H1 (cell line): ENCODE data around the gene AIM2. TPM values are rescaled to one million over a fixed set of nuclear protein-coding genes. Genes with fewer than 3 reads are reported as not detected.

Experiments used
- NANOG ChIP-seq: IDR thresholded peaks from 2 replicates; pipeline ENCODE4 v1.6.1; 2011; ENCODE audit warnings: low read length, low read depth, mild to moderate bottlenecking, inconsistent platforms; ENCODE audit not compliant: insufficient read depth, poor library complexity, severe bottlenecking
- SP1 ChIP-seq: IDR thresholded peaks from 2 replicates; pipeline ENCODE4 v1.6.1; 2011; ENCODE audit warnings: low read depth, low read length
- TAF1 ChIP-seq: IDR thresholded peaks from 2 replicates; pipeline ENCODE4 v1.6.1; 2011; ENCODE audit warnings: mild to moderate bottlenecking, low read depth, low read length
- ZNF274 ChIP-seq: IDR thresholded peaks from 2 replicates; pipeline ENCODE4 v1.7.0; 2012; ENCODE audit warnings: low read length, borderline replicate concordance; ENCODE audit errors: extremely low read depth
- polyA plus RNA-seq, 7 experiments: library from polyadenylated mRNA; depleted of rRNA in 3 of 7; stranded (reverse) in 5 of 7; unstranded in 2 of 7; fragments of >200 nt in 5 of 7; fragments of 200-250 nt in 2 of 7; gene quantifications; 1 replicate in 5 of 7; 2 replicates in 1 of 7; 4 replicates in 1 of 7; pipeline versions ENCODE4 v1.2.1 to v1.2.3, GENCODE V29; 2011 to 2013; ENCODE audit warnings: missing spikeins in 2 of 7, mixed read lengths in 2 of 7
- total RNA-seq: library from RNA; stranded (reverse); fragmentation: NEBNext Ultra II Directional; extraction: Animal tissue kit (Norgen Biotek cat#: 25700); gene quantifications from 2 replicates; pipeline ENCODE4 v1.2.1, GENCODE V29; 2021
- TF ChIP-seq, protein P1 (sequence below): fragments of 300-600 bp; sonication (generic); IDR thresholded peaks from 2 replicates; pipeline ENCODE4 v1.7.1; 2012; ENCODE audit warnings: low read length, moderate library complexity, mild to moderate bottlenecking, inconsistent platforms; ENCODE audit not compliant: insufficient replicate concordance

The AIM2 gene
- total and polyA plus RNA-seq, 2 of the 8 experiments (the other 6 are each of a cell fraction or from before 2014, with no cell fraction given), result 0.21 to 2.1 TPM

GRCh38 chr1:159077120-159077961, 775 bp upstream of the AIM2 start (continued):
- TF ChIP-seq NANOG, result no peak
- no peak for TF ChIP-seq SP1
- no peak for TF ChIP-seq TAF1
- no peak for TF ChIP-seq ZNF274
- TF ChIP-seq, protein P1, sequence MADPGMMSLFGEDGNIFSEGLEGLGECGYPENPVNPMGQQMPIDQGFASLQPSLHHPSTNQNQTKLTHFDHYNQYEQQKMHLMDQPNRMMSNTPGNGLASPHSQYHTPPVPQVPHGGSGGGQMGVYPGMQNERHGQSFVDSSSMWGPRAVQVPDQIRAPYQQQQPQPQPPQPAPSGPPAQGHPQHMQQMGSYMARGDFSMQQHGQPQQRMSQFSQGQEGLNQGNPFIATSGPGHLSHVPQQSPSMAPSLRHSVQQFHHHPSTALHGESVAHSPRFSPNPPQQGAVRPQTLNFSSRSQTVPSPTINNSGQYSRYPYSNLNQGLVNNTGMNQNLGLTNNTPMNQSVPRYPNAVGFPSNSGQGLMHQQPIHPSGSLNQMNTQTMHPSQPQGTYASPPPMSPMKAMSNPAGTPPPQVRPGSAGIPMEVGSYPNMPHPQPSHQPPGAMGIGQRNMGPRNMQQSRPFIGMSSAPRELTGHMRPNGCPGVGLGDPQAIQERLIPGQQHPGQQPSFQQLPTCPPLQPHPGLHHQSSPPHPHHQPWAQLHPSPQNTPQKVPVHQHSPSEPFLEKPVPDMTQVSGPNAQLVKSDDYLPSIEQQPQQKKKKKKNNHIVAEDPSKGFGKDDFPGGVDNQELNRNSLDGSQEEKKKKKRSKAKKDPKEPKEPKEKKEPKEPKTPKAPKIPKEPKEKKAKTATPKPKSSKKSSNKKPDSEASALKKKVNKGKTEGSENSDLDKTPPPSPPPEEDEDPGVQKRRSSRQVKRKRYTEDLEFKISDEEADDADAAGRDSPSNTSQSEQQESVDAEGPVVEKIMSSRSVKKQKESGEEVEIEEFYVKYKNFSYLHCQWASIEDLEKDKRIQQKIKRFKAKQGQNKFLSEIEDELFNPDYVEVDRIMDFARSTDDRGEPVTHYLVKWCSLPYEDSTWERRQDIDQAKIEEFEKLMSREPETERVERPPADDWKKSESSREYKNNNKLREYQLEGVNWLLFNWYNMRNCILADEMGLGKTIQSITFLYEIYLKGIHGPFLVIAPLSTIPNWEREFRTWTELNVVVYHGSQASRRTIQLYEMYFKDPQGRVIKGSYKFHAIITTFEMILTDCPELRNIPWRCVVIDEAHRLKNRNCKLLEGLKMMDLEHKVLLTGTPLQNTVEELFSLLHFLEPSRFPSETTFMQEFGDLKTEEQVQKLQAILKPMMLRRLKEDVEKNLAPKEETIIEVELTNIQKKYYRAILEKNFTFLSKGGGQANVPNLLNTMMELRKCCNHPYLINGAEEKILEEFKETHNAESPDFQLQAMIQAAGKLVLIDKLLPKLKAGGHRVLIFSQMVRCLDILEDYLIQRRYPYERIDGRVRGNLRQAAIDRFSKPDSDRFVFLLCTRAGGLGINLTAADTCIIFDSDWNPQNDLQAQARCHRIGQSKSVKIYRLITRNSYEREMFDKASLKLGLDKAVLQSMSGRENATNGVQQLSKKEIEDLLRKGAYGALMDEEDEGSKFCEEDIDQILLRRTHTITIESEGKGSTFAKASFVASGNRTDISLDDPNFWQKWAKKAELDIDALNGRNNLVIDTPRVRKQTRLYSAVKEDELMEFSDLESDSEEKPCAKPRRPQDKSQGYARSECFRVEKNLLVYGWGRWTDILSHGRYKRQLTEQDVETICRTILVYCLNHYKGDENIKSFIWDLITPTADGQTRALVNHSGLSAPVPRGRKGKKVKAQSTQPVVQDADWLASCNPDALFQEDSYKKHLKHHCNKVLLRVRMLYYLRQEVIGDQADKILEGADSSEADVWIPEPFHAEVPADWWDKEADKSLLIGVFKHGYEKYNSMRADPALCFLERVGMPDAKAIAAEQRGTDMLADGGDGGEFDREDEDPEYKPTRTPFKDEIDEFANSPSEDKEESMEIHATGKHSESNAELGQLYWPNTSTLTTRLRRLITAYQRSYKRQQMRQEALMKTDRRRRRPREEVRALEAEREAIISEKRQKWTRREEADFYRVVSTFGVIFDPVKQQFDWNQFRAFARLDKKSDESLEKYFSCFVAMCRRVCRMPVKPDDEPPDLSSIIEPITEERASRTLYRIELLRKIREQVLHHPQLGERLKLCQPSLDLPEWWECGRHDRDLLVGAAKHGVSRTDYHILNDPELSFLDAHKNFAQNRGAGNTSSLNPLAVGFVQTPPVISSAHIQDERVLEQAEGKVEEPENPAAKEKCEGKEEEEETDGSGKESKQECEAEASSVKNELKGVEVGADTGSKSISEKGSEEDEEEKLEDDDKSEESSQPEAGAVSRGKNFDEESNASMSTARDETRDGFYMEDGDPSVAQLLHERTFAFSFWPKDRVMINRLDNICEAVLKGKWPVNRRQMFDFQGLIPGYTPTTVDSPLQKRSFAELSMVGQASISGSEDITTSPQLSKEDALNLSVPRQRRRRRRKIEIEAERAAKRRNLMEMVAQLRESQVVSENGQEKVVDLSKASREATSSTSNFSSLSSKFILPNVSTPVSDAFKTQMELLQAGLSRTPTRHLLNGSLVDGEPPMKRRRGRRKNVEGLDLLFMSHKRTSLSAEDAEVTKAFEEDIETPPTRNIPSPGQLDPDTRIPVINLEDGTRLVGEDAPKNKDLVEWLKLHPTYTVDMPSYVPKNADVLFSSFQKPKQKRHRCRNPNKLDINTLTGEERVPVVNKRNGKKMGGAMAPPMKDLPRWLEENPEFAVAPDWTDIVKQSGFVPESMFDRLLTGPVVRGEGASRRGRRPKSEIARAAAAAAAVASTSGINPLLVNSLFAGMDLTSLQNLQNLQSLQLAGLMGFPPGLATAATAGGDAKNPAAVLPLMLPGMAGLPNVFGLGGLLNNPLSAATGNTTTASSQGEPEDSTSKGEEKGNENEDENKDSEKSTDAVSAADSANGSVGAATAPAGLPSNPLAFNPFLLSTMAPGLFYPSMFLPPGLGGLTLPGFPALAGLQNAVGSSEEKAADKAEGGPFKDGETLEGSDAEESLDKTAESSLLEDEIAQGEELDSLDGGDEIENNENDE, result no peak
